ENCODE data around the gene FOXP2. TPM values are rescaled to one million over a fixed set of nuclear protein-coding genes. Genes with fewer than 3 reads are reported as not detected.

Gene FOXP2
- total and polyA plus RNA-seq, 3 donors from 2014 or later: 2.5 to 5.9 (median 3.8) TPM

GRCh38 chr7:114644455-114644854, 229.8 kb downstream of the FOXP2 start:
- DNase-seq: no peak
- intact Hi-C loops (cut with DNase I; ENCODE audit: low total_unique reads): no loop called here
- Histone ChIP-seq H3K9me3 (no peaks in the 10 kb centered on the region), H3K4me1 (no peaks in the 10 kb centered on the region), H3K36me3 (ENCODE audit: low read depth, missing control alignments) (no peaks in the 10 kb centered on the region), H3K27me3 (no peaks in the 10 kb centered on the region), H3K27ac (no peak overlapping the region), H3K4me3 (no peak overlapping the region)
- 74 to 81% methylated on average over 8 of the region's 8 CpGs for WGBS, 2 donors
- no peak for TF ChIP-seq POLR2A (IDR thresholded peaks at IDR 0.05)
- TF ChIP-seq, protein P1, sequence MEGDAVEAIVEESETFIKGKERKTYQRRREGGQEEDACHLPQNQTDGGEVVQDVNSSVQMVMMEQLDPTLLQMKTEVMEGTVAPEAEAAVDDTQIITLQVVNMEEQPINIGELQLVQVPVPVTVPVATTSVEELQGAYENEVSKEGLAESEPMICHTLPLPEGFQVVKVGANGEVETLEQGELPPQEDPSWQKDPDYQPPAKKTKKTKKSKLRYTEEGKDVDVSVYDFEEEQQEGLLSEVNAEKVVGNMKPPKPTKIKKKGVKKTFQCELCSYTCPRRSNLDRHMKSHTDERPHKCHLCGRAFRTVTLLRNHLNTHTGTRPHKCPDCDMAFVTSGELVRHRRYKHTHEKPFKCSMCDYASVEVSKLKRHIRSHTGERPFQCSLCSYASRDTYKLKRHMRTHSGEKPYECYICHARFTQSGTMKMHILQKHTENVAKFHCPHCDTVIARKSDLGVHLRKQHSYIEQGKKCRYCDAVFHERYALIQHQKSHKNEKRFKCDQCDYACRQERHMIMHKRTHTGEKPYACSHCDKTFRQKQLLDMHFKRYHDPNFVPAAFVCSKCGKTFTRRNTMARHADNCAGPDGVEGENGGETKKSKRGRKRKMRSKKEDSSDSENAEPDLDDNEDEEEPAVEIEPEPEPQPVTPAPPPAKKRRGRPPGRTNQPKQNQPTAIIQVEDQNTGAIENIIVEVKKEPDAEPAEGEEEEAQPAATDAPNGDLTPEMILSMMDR (IDR thresholded peaks at IDR 0.05): no peak

GRCh38 chr7:114645451-114645850, 230.8 kb downstream of the FOXP2 start:
- no peaks in the 10 kb centered on the region for H3K9me3 ChIP-seq
- TF ChIP-seq, protein P1 (IDR thresholded peaks at IDR 0.05): no peak
- no peak for TF ChIP-seq POLR2A (IDR thresholded peaks at IDR 0.05)
- no peak overlapping the region for H3K4me3 ChIP-seq
- no peaks in the 10 kb centered on the region for H3K36me3 ChIP-seq (ENCODE audit: low read depth, missing control alignments)
- no peak for DNase-seq
- H3K27me3 ChIP-seq: no peaks in the 10 kb centered on the region
- no peak overlapping the region for H3K27ac ChIP-seq
- intact Hi-C loops (cut with DNase I; ENCODE audit: low total_unique reads): no loop called here
- no peaks in the 10 kb centered on the region for H3K4me1 ChIP-seq

GRCh38 chr7:114647518-114647917, 232.9 kb downstream of the FOXP2 start:
- H3K4me3 ChIP-seq: no peak overlapping the region
- no peaks in the 10 kb centered on the region for H3K27me3 ChIP-seq
- intact Hi-C loops (cut with DNase I; ENCODE audit: low total_unique reads): no loop called here
- DNase-seq: no peak
- H3K4me1 ChIP-seq: no peaks in the 10 kb centered on the region
- TF ChIP-seq POLR2A (IDR thresholded peaks at IDR 0.05): no peak
- TF ChIP-seq, protein P1 (IDR thresholded peaks at IDR 0.05): no peak
- no peak overlapping the region for H3K27ac ChIP-seq
- no peaks in the 10 kb centered on the region for H3K9me3 ChIP-seq
- no peaks in the 10 kb centered on the region for H3K36me3 ChIP-seq (ENCODE audit: low read depth, missing control alignments)

DNA sequence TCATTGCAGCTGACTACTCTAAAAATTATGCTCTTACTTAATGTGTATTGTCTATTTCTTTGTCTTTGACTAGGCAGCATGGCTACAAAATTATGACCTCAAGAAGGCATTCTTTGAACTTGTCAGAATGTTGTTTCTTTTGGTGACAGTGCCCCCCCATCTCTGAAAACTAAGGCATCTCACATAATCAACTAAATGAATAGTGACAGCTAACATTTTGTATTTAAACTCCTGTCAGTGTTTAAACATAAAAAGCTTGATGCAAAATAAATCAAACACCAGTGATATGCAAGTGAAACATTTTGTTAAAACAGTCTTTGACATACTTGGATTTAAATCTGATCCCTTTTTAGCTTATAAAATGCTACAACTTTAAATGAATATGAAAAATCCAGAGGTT, 233.5 kb downstream of the FOXP2 start:
- no peaks in the 10 kb centered on the region for H3K27me3 ChIP-seq
- no peaks in the 10 kb centered on the region for H3K9me3 ChIP-seq
- TF ChIP-seq POLR2A (IDR thresholded peaks at IDR 0.05): no peak
- TF ChIP-seq, protein P1 (IDR thresholded peaks at IDR 0.05): no peak
- intact Hi-C loops (cut with DNase I; ENCODE audit: low total_unique reads): no loop called here
- no peak overlapping the region for H3K4me3 ChIP-seq
- H3K4me1 ChIP-seq: no peaks in the 10 kb centered on the region
- H3K27ac ChIP-seq: no peak overlapping the region
- DNase-seq: no peak
- H3K36me3 ChIP-seq (ENCODE audit: low read depth, missing control alignments): no peaks in the 10 kb centered on the region

- 94% methylated on average over 4 of the region's 4 CpGs for WGBS, 2 donors
These were observed 234.1 kb downstream of the FOXP2 start for GRCh38 chr7:114648680-114649079.

More at GRCh38 chr7:114648680-114649079, 234.1 kb downstream of the FOXP2 start:
- H3K4me1 ChIP-seq: no peaks in the 10 kb centered on the region
- H3K27ac ChIP-seq: no peak overlapping the region
- TF ChIP-seq, protein P1 (IDR thresholded peaks at IDR 0.05): no peak
- no peak for TF ChIP-seq POLR2A (IDR thresholded peaks at IDR 0.05)
- H3K4me3 ChIP-seq: no peak overlapping the region
- intact Hi-C loops (cut with DNase I; ENCODE audit: low total_unique reads): no loop called here
- H3K9me3 ChIP-seq: no peaks in the 10 kb centered on the region
- DNase-seq: no peak
- no peaks in the 10 kb centered on the region for H3K27me3 ChIP-seq
- H3K36me3 ChIP-seq (ENCODE audit: low read depth, missing control alignments): no peaks in the 10 kb centered on the region
